A549 (cell line): Measurements from ENCODE around the gene CALML3. TPM values are rescaled to one million over a fixed set of nuclear protein-coding genes. Genes with fewer than 3 reads are reported as not detected.

Experiments
- ATAC-seq, 2 experiments: fragments of 200-7000 bp in 1 of 2; fragments of >200 bp in 1 of 2; cut with Nextera tagmentation in 1 of 2; cut with Tn5 transposase in 1 of 2; 3 replicates each; pipeline versions ENCODE4 v1.8.0 to v1.9.1; 2018 to 2020; ENCODE audit warnings: mild to moderate bottlenecking in 1 of 2, moderate library complexity in 1 of 2
- CTCF ChIA-PET: fragments of 300-600 bp; sonication (Branson Sonifier 250); formaldehyde crosslinking; extraction: SDS; loops from one replicate; lab custom pipeline; 2021; ENCODE audit warnings: antibody characterized with exemption, inconsistent platforms; lab: Yijun Ruan, JAX
- POLR2A ChIA-PET: fragments of 350-600 bp; formaldehyde crosslinking; extraction: SDS; loops from one replicate; lab custom pipeline; 2021; ENCODE audit warnings: antibody characterized with exemption, inconsistent platforms; lab: Yijun Ruan, JAX
- DNase-seq, 2 experiments: peaks; one replicate each; pipeline versions ENCODE4 v3.0.0 to v3.0.0-alpha.2; 2011 to 2016; ENCODE audit warnings: low read depth in 1 of 2, low spot score in 1 of 2
- FAIRE-seq: peaks from 2 replicates; lab custom pipeline; 2011; peaks lifted over from hg19 to GRCh38; lab: Jason Lieb, UNC
- H3K27ac ChIP-seq, 2 experiments: fragments of >200 bp; sonication (Bioruptor Twin); formaldehyde crosslinking; 3 replicates each; pipeline ENCODE4 v1.5.1; 2016 to 2017
- H3K4me1 ChIP-seq: fragments of >200 bp; sonication (Bioruptor Twin); formaldehyde crosslinking; 3 replicates; pipeline ENCODE4 v1.6.1; 2016
- H3K4me2 ChIP-seq: fragments of >200 bp; sonication (Bioruptor Twin); formaldehyde crosslinking; 3 replicates; pipeline ENCODE4 v1.6.1; 2016
- H3K4me3 ChIP-seq: fragments of >200 bp; sonication (Bioruptor Twin); formaldehyde crosslinking; 3 replicates; pipeline ENCODE4 v1.5.1; 2016
- H3K9me3 ChIP-seq: fragments of >200 bp; sonication (Bioruptor Twin); formaldehyde crosslinking; 3 replicates; pipeline ENCODE4 v1.6.1; 2016
- CBX2 ChIP-seq: fragments of 200-600 bp; sonication (generic); IDR thresholded peaks from 2 replicates; pipeline ENCODE4 v1.6.1; 2016; ENCODE audit warnings: low read depth, mild to moderate bottlenecking, borderline replicate concordance
- CHD2 ChIP-seq: fragments of 150-350 bp; IDR thresholded peaks from 2 replicates; pipeline ENCODE4 v1.6.1; 2014; ENCODE audit warnings: low read length; ENCODE audit not compliant: partially characterized antibody
- CHD4 ChIP-seq: fragments of 200-600 bp; sonication (generic); IDR thresholded peaks from 2 replicates; pipeline ENCODE4 v1.6.1; 2016; ENCODE audit warnings: antibody characterized with exemption, mild to moderate bottlenecking, borderline replicate concordance
- EHMT2 ChIP-seq: fragments of 200-600 bp; sonication (generic); IDR thresholded peaks from 2 replicates; pipeline ENCODE4 v1.6.1; 2016; ENCODE audit warnings: antibody characterized with exemption, low read depth, mild to moderate bottlenecking, moderate library complexity
- EP300 ChIP-seq, 2 experiments: fragments of >200 bp; sonication (Bioruptor Twin); formaldehyde crosslinking; IDR thresholded peaks; 2 replicates in 1 of 2; 3 replicates in 1 of 2; pipeline ENCODE4 v1.6.1; 2016 to 2017
- ESRRA ChIP-seq: fragments of 150-350 bp; IDR thresholded peaks from 2 replicates; pipeline ENCODE4 v1.6.1; 2014; ENCODE audit warnings: mild to moderate bottlenecking, low read length, borderline replicate concordance
- FOXS1 ChIP-seq: fragments of 250-450 bp; sonication (Bioruptor Pico); IDR thresholded peaks from 2 replicates; pipeline ENCODE4 v1.5.0; 2020; ENCODE audit warnings: mild to moderate bottlenecking, moderate library complexity
- MAFK ChIP-seq: fragments of 450-650 bp; IDR thresholded peaks from 2 replicates; pipeline ENCODE4 v1.6.1; 2014; ENCODE audit not compliant: partially characterized antibody
- NFE2L2 ChIP-seq: fragments of 150-350 bp; conservative IDR thresholded peaks from 2 replicates; pipeline ENCODE4 v1.6.1; 2014; ENCODE audit warnings: low read length
- RAD21 ChIP-seq, 2 experiments: fragments of >200 bp in 1 of 2; sonication (Bioruptor Twin) in 1 of 2; formaldehyde crosslinking in 1 of 2; IDR thresholded peaks in 1 of 2; conservative IDR thresholded peaks in 1 of 2; 2 replicates in 1 of 2; 3 replicates in 1 of 2; pipeline ENCODE4 v1.6.1; 2012 to 2018; ENCODE audit warnings: inconsistent platforms in 1 of 2
- RNF2 ChIP-seq: fragments of 200-600 bp; sonication (generic); IDR thresholded peaks from 2 replicates; pipeline ENCODE4 v1.6.1; 2016; ENCODE audit warnings: low read depth, mild to moderate bottlenecking, antibody characterized with exemption, moderate library complexity, borderline replicate concordance
- SMC3 ChIP-seq: fragments of >200 bp; sonication (Bioruptor Twin); formaldehyde crosslinking; IDR thresholded peaks from 3 replicates; pipeline ENCODE4 v1.6.1; 2018; ENCODE audit warnings: inconsistent platforms
- SREBF2 ChIP-seq: fragments of 450-650 bp; IDR thresholded peaks from 2 replicates; pipeline ENCODE4 v1.6.1; 2014; ENCODE audit warnings: mild to moderate bottlenecking, moderate library complexity
- ZC3H11A ChIP-seq: fragments of 450-650 bp; IDR thresholded peaks from 2 replicates; pipeline ENCODE4 v1.6.1; 2014; ENCODE audit warnings: antibody characterized with exemption, mild to moderate bottlenecking
- WGBS: methylation state at CpG from one replicate; pipeline ENCODE4 v1.1.6; 2017; ENCODE audit errors: missing lambda C conversion rate; 5-methylcytosine and 5-hydroxymethylcytosine counted together
- polyA plus RNA-seq, 4 experiments: library from polyadenylated mRNA; depleted of rRNA in 3 of 4; stranded (reverse); fragments of >200 nt; fragmentation: RNase III in 1 of 4; extraction: RNeasy Plus Mini Kit Qiagen cat#74134 plus additional on column Dnase treatment in 1 of 4; gene quantifications; 2 replicates in 3 of 4; 3 replicates in 1 of 4; pipeline ENCODE4 v1.2.3, GENCODE V29; 2011 to 2017
- TF ChIP-seq, protein P1 (sequence below): fragments of 200-600 bp; sonication (generic); IDR thresholded peaks from 2 replicates; pipeline ENCODE4 v1.6.1; 2016; ENCODE audit warnings: antibody characterized with exemption, mild to moderate bottlenecking, moderate library complexity
- TF ChIP-seq, protein P2 (sequence below): fragments of 250-450 bp; sonication (Bioruptor Pico); IDR thresholded peaks from 2 replicates; pipeline ENCODE4 v1.5.0; 2020; ENCODE audit warnings: low read depth, mild to moderate bottlenecking, moderate library complexity
- TF ChIP-seq, protein P3 (sequence below): fragments of >200 bp; sonication (Bioruptor Twin); formaldehyde crosslinking; IDR thresholded peaks from 2 replicates; pipeline ENCODE4 v1.6.1; 2016
- TF ChIP-seq, protein P4 (sequence below): fragments of 150-350 bp; IDR thresholded peaks from 2 replicates; pipeline ENCODE4 v1.6.1; 2014; ENCODE audit warnings: low read depth, mild to moderate bottlenecking, low read length

Gene CALML3
- polyA plus RNA-seq, 2 of the 4 experiments (the other 2 are of a cell fraction): not detected

DNA sequence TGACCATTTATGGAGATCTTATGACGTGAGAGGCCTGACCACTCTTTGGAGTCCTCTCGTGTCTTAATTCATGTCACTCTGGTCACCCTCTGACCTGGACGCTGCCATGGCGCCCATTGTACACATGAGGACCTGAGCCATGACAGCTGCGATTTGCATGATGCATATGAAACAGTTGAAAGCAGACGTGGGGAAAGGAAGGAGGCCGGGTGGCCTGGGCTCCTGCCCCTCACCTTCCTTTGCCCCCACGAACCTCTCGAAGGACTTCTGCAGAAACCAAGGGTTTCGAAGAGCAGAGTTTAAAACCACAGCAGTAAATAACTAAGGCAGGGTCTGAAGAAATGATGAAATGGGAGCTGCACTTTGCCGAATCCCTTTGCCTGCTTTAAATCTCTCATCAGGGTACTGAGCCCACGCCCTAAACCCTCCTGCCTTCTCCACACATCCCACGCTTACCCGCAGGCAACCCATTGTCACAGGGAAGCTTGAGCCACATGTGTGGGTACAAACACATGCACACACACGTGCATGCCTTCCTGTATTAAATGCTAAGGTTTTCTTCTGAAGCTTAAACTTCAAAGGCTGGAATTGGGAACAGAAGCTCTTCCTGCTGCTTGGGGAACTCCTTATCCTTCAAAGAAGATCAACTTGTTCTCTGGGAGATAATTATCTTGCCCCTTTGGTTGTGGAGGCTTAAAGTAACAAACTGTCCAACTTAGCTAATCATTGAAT lies 11.7 kb upstream of the CALML3 start:
- Histone ChIP-seq H3K4me1 (peaks cover 13% of the 10 kb centered on the region), H3K4me2 (no peak overlapping the region), H3K27ac (no peak overlapping the region), H3K9me3 (no peaks in the 10 kb centered on the region), H3K4me3 (no peak overlapping the region)
- TF ChIP-seq MAFK (no peak), EP300 (IDR thresholded peaks at IDR 0.05) (no peak)
- 85% methylated on average over 15 of the region's 15 CpGs for WGBS
- POLR2A ChIA-PET: no interaction called here
- CTCF ChIA-PET: interaction anchor here (0.7 to 1.5 kb wide), 4 partner anchors 12 to 139 kb away, joined by 3 to 6 read pairs (median 4); no protein-coding TSS in a partner anchor
- no peak for FAIRE-seq
- DNase-seq: no peak
- ATAC-seq: no peak

DNA sequence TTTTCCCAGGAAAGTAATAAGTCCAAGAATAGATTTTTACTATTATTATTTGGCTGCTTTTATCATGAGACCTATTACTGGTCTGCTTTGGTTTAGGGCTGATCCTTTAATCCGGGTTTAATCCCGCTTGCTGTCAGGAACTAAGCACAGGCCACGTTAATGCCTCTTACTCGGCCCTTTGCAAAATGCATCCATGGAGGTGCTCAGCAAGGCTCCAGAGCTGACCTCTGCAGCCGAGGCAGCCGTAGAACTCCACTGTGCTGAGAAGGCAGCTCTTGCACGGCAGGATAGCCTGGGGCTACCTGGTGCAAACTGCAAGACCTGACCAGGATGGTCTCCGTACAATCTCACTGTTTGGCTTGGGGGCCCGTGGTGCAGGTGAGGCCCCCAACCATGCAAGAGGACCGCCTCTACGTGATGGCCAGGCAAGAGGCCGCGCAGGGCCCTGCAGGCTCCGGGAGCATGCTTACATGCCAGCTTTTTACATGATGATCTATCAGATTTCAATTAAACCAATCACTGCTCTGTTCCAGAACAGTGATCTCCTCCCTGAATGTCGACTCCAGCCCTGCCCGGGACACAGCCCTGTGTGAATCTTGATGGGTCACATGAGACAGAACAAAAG lies 10.4 kb upstream of the CALML3 start:
- no peak overlapping the region for H3K4me3 ChIP-seq
- no peak overlapping the region for H3K4me2 ChIP-seq
- H3K9me3 ChIP-seq: peaks cover 7% of the 10 kb centered on the region; the same call in 1 of the 3 replicates
- TF ChIP-seq, protein P1, sequence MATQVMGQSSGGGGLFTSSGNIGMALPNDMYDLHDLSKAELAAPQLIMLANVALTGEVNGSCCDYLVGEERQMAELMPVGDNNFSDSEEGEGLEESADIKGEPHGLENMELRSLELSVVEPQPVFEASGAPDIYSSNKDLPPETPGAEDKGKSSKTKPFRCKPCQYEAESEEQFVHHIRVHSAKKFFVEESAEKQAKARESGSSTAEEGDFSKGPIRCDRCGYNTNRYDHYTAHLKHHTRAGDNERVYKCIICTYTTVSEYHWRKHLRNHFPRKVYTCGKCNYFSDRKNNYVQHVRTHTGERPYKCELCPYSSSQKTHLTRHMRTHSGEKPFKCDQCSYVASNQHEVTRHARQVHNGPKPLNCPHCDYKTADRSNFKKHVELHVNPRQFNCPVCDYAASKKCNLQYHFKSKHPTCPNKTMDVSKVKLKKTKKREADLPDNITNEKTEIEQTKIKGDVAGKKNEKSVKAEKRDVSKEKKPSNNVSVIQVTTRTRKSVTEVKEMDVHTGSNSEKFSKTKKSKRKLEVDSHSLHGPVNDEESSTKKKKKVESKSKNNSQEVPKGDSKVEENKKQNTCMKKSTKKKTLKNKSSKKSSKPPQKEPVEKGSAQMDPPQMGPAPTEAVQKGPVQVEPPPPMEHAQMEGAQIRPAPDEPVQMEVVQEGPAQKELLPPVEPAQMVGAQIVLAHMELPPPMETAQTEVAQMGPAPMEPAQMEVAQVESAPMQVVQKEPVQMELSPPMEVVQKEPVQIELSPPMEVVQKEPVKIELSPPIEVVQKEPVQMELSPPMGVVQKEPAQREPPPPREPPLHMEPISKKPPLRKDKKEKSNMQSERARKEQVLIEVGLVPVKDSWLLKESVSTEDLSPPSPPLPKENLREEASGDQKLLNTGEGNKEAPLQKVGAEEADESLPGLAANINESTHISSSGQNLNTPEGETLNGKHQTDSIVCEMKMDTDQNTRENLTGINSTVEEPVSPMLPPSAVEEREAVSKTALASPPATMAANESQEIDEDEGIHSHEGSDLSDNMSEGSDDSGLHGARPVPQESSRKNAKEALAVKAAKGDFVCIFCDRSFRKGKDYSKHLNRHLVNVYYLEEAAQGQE: no peak
- TF ChIP-seq EHMT2 (no peak), SMC3 (no peak), NFE2L2 (no peak), MAFK (no peak), FOXS1 (CRISPR knock-in tag) (no peak), CHD2 (no peak), ESRRA (no peak), SREBF2 (no peak), CHD4 (no peak), RNF2 (no peak), RAD21 (conservative IDR thresholded peaks at IDR 0.05 in 1 of 2, IDR thresholded peaks at IDR 0.05 in 1 of 2) (no peak), CBX2 (no peak), ZC3H11A (no peak)
- TF ChIP-seq, protein P2, sequence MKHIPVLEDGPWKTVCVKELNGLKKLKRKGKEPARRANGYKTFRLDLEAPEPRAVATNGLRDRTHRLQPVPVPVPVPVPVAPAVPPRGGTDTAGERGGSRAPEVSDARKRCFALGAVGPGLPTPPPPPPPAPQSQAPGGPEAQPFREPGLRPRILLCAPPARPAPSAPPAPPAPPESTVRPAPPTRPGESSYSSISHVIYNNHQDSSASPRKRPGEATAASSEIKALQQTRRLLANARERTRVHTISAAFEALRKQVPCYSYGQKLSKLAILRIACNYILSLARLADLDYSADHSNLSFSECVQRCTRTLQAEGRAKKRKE: no peak
- TF ChIP-seq, protein P3, sequence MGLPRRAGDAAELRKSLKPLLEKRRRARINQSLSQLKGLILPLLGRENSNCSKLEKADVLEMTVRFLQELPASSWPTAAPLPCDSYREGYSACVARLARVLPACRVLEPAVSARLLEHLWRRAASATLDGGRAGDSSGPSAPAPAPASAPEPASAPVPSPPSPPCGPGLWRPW: no peak
- TF ChIP-seq, protein P4, sequence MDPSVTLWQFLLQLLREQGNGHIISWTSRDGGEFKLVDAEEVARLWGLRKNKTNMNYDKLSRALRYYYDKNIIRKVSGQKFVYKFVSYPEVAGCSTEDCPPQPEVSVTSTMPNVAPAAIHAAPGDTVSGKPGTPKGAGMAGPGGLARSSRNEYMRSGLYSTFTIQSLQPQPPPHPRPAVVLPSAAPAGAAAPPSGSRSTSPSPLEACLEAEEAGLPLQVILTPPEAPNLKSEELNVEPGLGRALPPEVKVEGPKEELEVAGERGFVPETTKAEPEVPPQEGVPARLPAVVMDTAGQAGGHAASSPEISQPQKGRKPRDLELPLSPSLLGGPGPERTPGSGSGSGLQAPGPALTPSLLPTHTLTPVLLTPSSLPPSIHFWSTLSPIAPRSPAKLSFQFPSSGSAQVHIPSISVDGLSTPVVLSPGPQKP: no peak
- H3K27ac ChIP-seq: no peak overlapping the region
- WGBS: 79% methylated on average over 14 of the region's 16 CpGs
- ChIA-PET CTCF (interaction anchor here (1.3 to 1.5 kb wide), 3 partner anchors 14 to 109 kb away, joined by 3 to 6 read pairs (median 4); no protein-coding TSS in a partner anchor), POLR2A (no interaction called here)
- H3K4me1 ChIP-seq: peaks cover 20% of the 10 kb centered on the region
- ATAC-seq: no peak
- FAIRE-seq: no peak
- DNase-seq: no peak
